Natural killer cell (primary cell): ENCODE measurements around the gene FANCB. TPM values are rescaled to one million over a fixed set of nuclear protein-coding genes. Genes with fewer than 3 reads are reported as not detected.

Experiments
- ATAC-seq, 3 donors: fragments of 150-1000 bp in 2 of 3; fragments of 200-7000 bp in 1 of 3; cut with Tn5 transposase; 1 replicate in 1 of 3; 2 replicates in 2 of 3; pipeline ENCODE4 v1.10.0; 2021; ENCODE audit warnings: mild to moderate bottlenecking in 2 of 3, moderate library complexity in 2 of 3
- DNase-seq, 2 donors: peaks; one replicate each; pipeline versions ENCODE4 v3.0.0 to v3.0.0-alpha.2; 2013 to 2021; ENCODE audit warnings: mixed read lengths in 1 of 2
- H3K27ac ChIP-seq: one replicate; pipeline ENCODE4 v1.5.1; 2013; ENCODE audit warnings: mild to moderate bottlenecking, low read length
- H3K27me3 ChIP-seq: one replicate; pipeline ENCODE4 v1.6.1; 2013; ENCODE audit warnings: low read length; ENCODE audit not compliant: control insufficient read depth, insufficient read depth
- H3K36me3 ChIP-seq: one replicate; pipeline ENCODE4 v1.6.1; 2013; ENCODE audit warnings: low read length; ENCODE audit not compliant: control insufficient read depth, insufficient read depth
- H3K4me1 ChIP-seq: one replicate; pipeline ENCODE4 v1.6.1; 2013; ENCODE audit warnings: low read length; ENCODE audit not compliant: control insufficient read depth, insufficient read depth
- H3K4me3 ChIP-seq: one replicate; pipeline ENCODE4 v1.5.1; 2013; ENCODE audit warnings: low read length
- H3K9me3 ChIP-seq: one replicate; pipeline ENCODE4 v1.6.1; 2013; ENCODE audit warnings: low read length; ENCODE audit not compliant: control insufficient read depth, insufficient read depth
- H3K27ac Mint-ChIP-seq, 2 donors: one replicate each; pipeline ENCODE4 v1.8.0; 2022; ENCODE audit warnings: mild to moderate bottlenecking in 2 of 2, mixed read lengths in 2 of 2, moderate library complexity in 1 of 2
- H3K27me3 Mint-ChIP-seq, 2 donors: one replicate each; pipeline ENCODE4 v1.8.0; 2022; ENCODE audit warnings: low read depth in 2 of 2, mixed read lengths in 2 of 2
- H3K36me3 Mint-ChIP-seq: one replicate; pipeline ENCODE4 v1.8.0; 2022; ENCODE audit warnings: mixed read lengths
- H3K4me1 Mint-ChIP-seq, 2 donors: one replicate each; pipeline ENCODE4 v1.8.0; 2022; ENCODE audit warnings: mixed read lengths in 2 of 2
- H3K4me3 Mint-ChIP-seq: one replicate; pipeline ENCODE4 v1.8.0; 2022; ENCODE audit warnings: mild to moderate bottlenecking, moderate library complexity, mixed read lengths
- H3K9me3 Mint-ChIP-seq, 2 donors: one replicate each; pipeline ENCODE4 v1.8.0; 2022; ENCODE audit warnings: mixed read lengths in 2 of 2
- CTCF ChIP-seq: fragments of 200-600 bp; IDR thresholded peaks from one replicate; pipeline ENCODE4 v1.8.0; 2022; ENCODE audit warnings: antibody characterized with exemption
- WGBS: methylation state at CpG from one replicate; pipeline ENCODE4 v1.1.7; 2013; ENCODE audit warnings: missing lambda C conversion rate; ENCODE audit not compliant: insufficient coverage; 5-methylcytosine and 5-hydroxymethylcytosine counted together
- intact Hi-C: fragments of 100-400 bp; cut with micrococcal nuclease; formaldehyde crosslinking; loops from one replicate; pipeline ENCODE4 v1.14.2; 2022
- total RNA-seq, 4 donors: library from RNA; stranded (reverse); fragments of 120-200 nt in 1 of 4; gene quantifications; one replicate each; pipeline versions ENCODE4 v1.2.3 to v1.2.4, GENCODE V29; 2013 to 2022

The FANCB gene
- total RNA-seq, 3 donors from 2014 or later (not counting 1 experiment from before 2014, with no cell fraction given) = 6.0 to 9.3 (median 7.8) TPM

GRCh38 chrX:14903891-14904290, 31.0 kb upstream of the FANCB start:
- Histone ChIP-seq H3K27me3 (no peaks in the 10 kb centered on the region), H3K4me3 (no peak overlapping the region), H3K4me1 (no peaks in the 10 kb centered on the region), H3K36me3 (peaks cover 3% of the 10 kb centered on the region), H3K9me3 (no peaks in the 10 kb centered on the region), H3K27ac (no peak overlapping the region)
- WGBS = no CpG with 5 or more reads among the region's 2 CpGs
- no peak overlapping the region for H3K4me3 Mint-ChIP-seq
- H3K27ac Mint-ChIP-seq = no peak overlapping the region
- TF ChIP-seq CTCF = no peak
- H3K27me3 Mint-ChIP-seq = no peaks in the 10 kb centered on the region
- no peaks in the 10 kb centered on the region for H3K9me3 Mint-ChIP-seq
- H3K4me1 Mint-ChIP-seq = no peaks in the 10 kb centered on the region
- intact Hi-C loops = no loop called here
- DNase-seq = no peak
- no peak for ATAC-seq
- H3K36me3 Mint-ChIP-seq = peaks cover 10% of the 10 kb centered on the region

DNA sequence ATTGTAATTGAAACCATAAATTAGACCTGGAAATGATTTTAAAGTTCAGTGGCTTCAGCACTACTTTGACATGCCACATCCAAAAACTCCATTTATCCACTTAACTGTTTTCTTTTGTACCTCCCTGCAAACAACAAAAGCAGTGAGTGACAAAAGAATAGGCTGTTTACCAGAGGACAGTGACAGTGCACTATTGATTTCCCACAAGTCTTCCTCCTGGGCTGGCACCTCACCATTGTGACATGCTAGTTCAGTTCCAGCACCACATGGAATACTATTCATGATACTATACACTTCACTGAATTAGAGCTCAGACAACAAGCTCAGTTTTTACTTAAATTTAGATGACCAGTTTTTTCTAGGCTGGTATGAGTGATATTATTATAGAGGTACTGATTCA, 29.7 kb upstream of the FANCB start:
- Histone ChIP-seq H3K9me3 (no peaks in the 10 kb centered on the region), H3K27ac (no peak overlapping the region), H3K36me3 (peaks cover 3% of the 10 kb centered on the region), H3K4me1 (no peaks in the 10 kb centered on the region), H3K27me3 (no peaks in the 10 kb centered on the region), H3K4me3 (no peak overlapping the region)
- no peak for TF ChIP-seq CTCF
- H3K27ac Mint-ChIP-seq = no peak overlapping the region
- no peaks in the 10 kb centered on the region for H3K9me3 Mint-ChIP-seq
- no peak overlapping the region for H3K4me3 Mint-ChIP-seq
- DNase-seq = no peak
- H3K4me1 Mint-ChIP-seq = no peaks in the 10 kb centered on the region
- intact Hi-C loops = no loop called here
- peaks cover 10% of the 10 kb centered on the region for H3K36me3 Mint-ChIP-seq
- ATAC-seq = no peak
- no peaks in the 10 kb centered on the region for H3K27me3 Mint-ChIP-seq

DNA sequence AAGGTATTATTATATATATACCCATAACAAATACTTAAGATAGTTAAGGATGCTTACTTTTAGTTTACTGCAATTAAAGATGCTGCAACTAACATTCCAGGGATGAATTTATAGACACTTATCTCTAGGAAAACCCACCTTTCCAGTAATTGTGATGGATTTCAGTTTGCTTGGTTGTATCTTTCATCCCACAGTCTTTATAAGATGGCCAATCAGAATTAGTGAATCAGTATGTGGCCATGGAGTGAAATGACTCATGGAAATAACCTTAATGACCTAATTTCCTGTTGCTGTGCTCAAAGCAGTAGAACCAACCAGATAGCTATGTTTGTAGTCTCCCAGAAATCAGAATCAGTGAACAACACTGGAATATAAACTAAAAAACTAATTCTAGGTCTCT, 26.7 kb upstream of the FANCB start:
- no peak for TF ChIP-seq CTCF
- Histone ChIP-seq H3K4me3 (no peak overlapping the region), H3K27me3 (no peaks in the 10 kb centered on the region), H3K36me3 (peaks cover 2% of the 10 kb centered on the region), H3K4me1 (no peaks in the 10 kb centered on the region), H3K27ac (no peak overlapping the region), H3K9me3 (no peaks in the 10 kb centered on the region)
- intact Hi-C loops = no loop called here
- peak in 1 of 2 donors; percentile 9 for DNase-seq
- Mint-ChIP-seq H3K27me3 (no peaks in the 10 kb centered on the region), H3K4me1 (peaks cover 0 to 6% of the 10 kb centered on the region in 2 donors), H3K9me3 (no peaks in the 10 kb centered on the region), H3K27ac (peak overlapping the region; percentile 70), H3K36me3 (peaks cover 10% of the 10 kb centered on the region), H3K4me3 (no peak overlapping the region)
- ATAC-seq = peak; percentile 66 to 96 (median 82)

GRCh38 chrX:14897042-14897441, 24.2 kb upstream of the FANCB start:
- Histone ChIP-seq H3K9me3 (no peaks in the 10 kb centered on the region), H3K4me1 (no peaks in the 10 kb centered on the region), H3K36me3 (no peaks in the 10 kb centered on the region), H3K27me3 (no peaks in the 10 kb centered on the region), H3K4me3 (no peak overlapping the region), H3K27ac (no peak overlapping the region)
- no peak for TF ChIP-seq CTCF
- intact Hi-C loops = no loop called here
- Mint-ChIP-seq H3K27ac (no peak overlapping the region), H3K36me3 (no peaks in the 10 kb centered on the region), H3K9me3 (no peaks in the 10 kb centered on the region), H3K4me1 (peaks cover 0 to 6% of the 10 kb centered on the region in 2 donors), H3K4me3 (no peak overlapping the region), H3K27me3 (no peaks in the 10 kb centered on the region)
- 100% methylated on average over 1 of the region's 2 CpGs for WGBS
- ATAC-seq (no peak), DNase-seq (no peak)
